Nephron progenitor cell (in vitro differentiated cells): ENCODE results near the gene BAIAP2L2.

ENCODE experiments used
- DNase-seq: peaks from one replicate; pipeline ENCODE4 v3.0.0; 2021
- H3K27ac Mint-ChIP-seq: 2 replicates; pipeline ENCODE4 v1.8.0; 2021; ENCODE audit warnings: mild to moderate bottlenecking, moderate library complexity, mixed read lengths
- H3K27me3 Mint-ChIP-seq: 2 replicates; pipeline ENCODE4 v1.8.0; 2021; ENCODE audit warnings: mild to moderate bottlenecking, low read depth, mixed read lengths; ENCODE audit not compliant: poor library complexity
- H3K36me3 Mint-ChIP-seq: 2 replicates; pipeline ENCODE4 v1.8.0; 2021; ENCODE audit warnings: low read depth, mixed read lengths
- H3K4me1 Mint-ChIP-seq: 2 replicates; pipeline ENCODE4 v1.8.0; 2021; ENCODE audit warnings: mixed read lengths
- H3K4me3 Mint-ChIP-seq: 2 replicates; pipeline ENCODE4 v1.8.0; 2021; ENCODE audit warnings: mild to moderate bottlenecking, moderate library complexity, mixed read lengths
- H3K9me3 Mint-ChIP-seq: 2 replicates; pipeline ENCODE4 v1.8.0; 2021; ENCODE audit warnings: mild to moderate bottlenecking, moderate library complexity, mixed read lengths
- CTCF ChIP-seq: fragments of 200-600 bp; sonication (generic); IDR thresholded peaks from 2 replicates; pipeline ENCODE4 v1.5.0; 2021; ENCODE audit warnings: antibody characterized with exemption

The BAIAP2L2 gene

GRCh38 chr22:38137876-38138687 lies 27.6 kb upstream of the BAIAP2L2 start:
- Mint-ChIP-seq H3K27ac (no peak overlapping the region), H3K9me3 (no peaks in the 10 kb centered on the region), H3K36me3 (peaks cover 19% of the 10 kb centered on the region), H3K4me3 (no peak overlapping the region), H3K27me3 (peaks cover 7% of the 10 kb centered on the region), H3K4me1 (peaks cover under 1% of the 10 kb centered on the region)
- TF ChIP-seq CTCF = no peak
- DNase-seq = no peak

- H3K4me1 Mint-ChIP-seq = no peaks in the 10 kb centered on the region
- no peak for TF ChIP-seq CTCF
- peaks cover 7% of the 10 kb centered on the region for H3K27me3 Mint-ChIP-seq
- H3K36me3 Mint-ChIP-seq = peaks cover 19% of the 10 kb centered on the region
- no peaks in the 10 kb centered on the region for H3K9me3 Mint-ChIP-seq
- no peak overlapping the region for H3K27ac Mint-ChIP-seq
- H3K4me3 Mint-ChIP-seq = no peak overlapping the region
- no peak for DNase-seq
These were observed 26.1 kb upstream of the BAIAP2L2 start for GRCh38 chr22:38136607-38137006.

GRCh38 chr22:38135133-38135706 lies 24.7 kb upstream of the BAIAP2L2 start:
- Mint-ChIP-seq H3K9me3 (no peaks in the 10 kb centered on the region), H3K4me3 (no peak overlapping the region), H3K36me3 (peaks cover 19% of the 10 kb centered on the region), H3K27ac (no peak overlapping the region), H3K27me3 (peaks cover 5% of the 10 kb centered on the region), H3K4me1 (no peaks in the 10 kb centered on the region)
- no peak for TF ChIP-seq CTCF
- no peak for DNase-seq

GRCh38 chr22:38133331-38133730 lies 22.8 kb upstream of the BAIAP2L2 start:
- Mint-ChIP-seq H3K9me3 (no peaks in the 10 kb centered on the region), H3K36me3 (peaks cover 19% of the 10 kb centered on the region), H3K27ac (no peak overlapping the region), H3K4me3 (no peak overlapping the region), H3K4me1 (no peaks in the 10 kb centered on the region), H3K27me3 (no peaks in the 10 kb centered on the region)
- no peak for TF ChIP-seq CTCF
- DNase-seq = no peak

GRCh38 chr22:38132794-38133193 lies 22.3 kb upstream of the BAIAP2L2 start:
- DNase-seq = no peak
- Mint-ChIP-seq H3K4me1 (no peaks in the 10 kb centered on the region), H3K27me3 (no peaks in the 10 kb centered on the region), H3K9me3 (no peaks in the 10 kb centered on the region), H3K36me3 (peaks cover 19% of the 10 kb centered on the region), H3K4me3 (no peak overlapping the region), H3K27ac (no peak overlapping the region)
- no peak for TF ChIP-seq CTCF

- H3K4me1 Mint-ChIP-seq = peaks cover 5% of the 10 kb centered on the region
- H3K27ac Mint-ChIP-seq = no peak overlapping the region
- H3K4me3 Mint-ChIP-seq = no peak overlapping the region
- no peaks in the 10 kb centered on the region for H3K27me3 Mint-ChIP-seq
- no peaks in the 10 kb centered on the region for H3K9me3 Mint-ChIP-seq
- H3K36me3 Mint-ChIP-seq = peaks cover 19% of the 10 kb centered on the region
- TF ChIP-seq CTCF = no peak
- DNase-seq = no peak
These were observed 21.7 kb upstream of the BAIAP2L2 start for GRCh38 chr22:38132136-38132535.
